ENCODE results near the gene PRR33. TPM values are rescaled to one million over a fixed set of nuclear protein-coding genes. Genes with fewer than 3 reads are reported as not detected.

PRR33 gene
- total RNA-seq, 1 donor from 2014 or later = not detected

GRCh38 chr11:1853376-1854131 is 38.1 kb downstream of the PRR33 start:
- TF ChIP-seq CTCF (IDR thresholded peaks at IDR 0.05; ENCODE audit: insufficient read depth, low read length, severe bottlenecking) = no peak

GRCh38 chr11:1852877-1853276 is 38.8 kb downstream of the PRR33 start, which contains the start of gene LSP1:
Gene LSP1, plus strand, starts transcription at chr11:1853084. Its CDS starts 61 bp downstream, at chr11:1853145.
- DNase-seq (ENCODE audit: low read depth) (no peak), FAIRE-seq (no peak)
- no peak for TF ChIP-seq CTCF (IDR thresholded peaks at IDR 0.05; ENCODE audit: insufficient read depth, low read length, severe bottlenecking)
- no peak within 1 kb of the TSS for H3K4me3 ChIP-seq (ENCODE audit: low read depth, low read length)
- no peaks in the 10 kb centered on the region for H3K36me3 ChIP-seq (ENCODE audit: control insufficient read depth, insufficient read depth, low read length)
- peaks cover 4% of the 10 kb centered on the region for H3K27me3 ChIP-seq (ENCODE audit: control insufficient read depth, insufficient read depth, low read length)

More at GRCh38 chr11:1853376-1854131, 38.1 kb downstream of the PRR33 start:
- H3K4me3 ChIP-seq (ENCODE audit: low read depth, low read length) = no peak overlapping the region
- FAIRE-seq (no peak), DNase-seq (ENCODE audit: low read depth) (no peak)
- no peaks in the 10 kb centered on the region for H3K36me3 ChIP-seq (ENCODE audit: control insufficient read depth, insufficient read depth, low read length)
- peaks cover 4% of the 10 kb centered on the region for H3K27me3 ChIP-seq (ENCODE audit: control insufficient read depth, insufficient read depth, low read length)

GRCh38 chr11:1852271-1852876 is 39.3 kb downstream of the PRR33 start:
- Histone ChIP-seq H3K36me3 (ENCODE audit: control insufficient read depth, insufficient read depth, low read length) (no peaks in the 10 kb centered on the region), H3K4me3 (ENCODE audit: low read depth, low read length) (no peak overlapping the region), H3K27me3 (ENCODE audit: control insufficient read depth, insufficient read depth, low read length) (peaks cover 4% of the 10 kb centered on the region)
- FAIRE-seq (no peak), DNase-seq (ENCODE audit: low read depth) (no peak)
- no peak for TF ChIP-seq CTCF (IDR thresholded peaks at IDR 0.05; ENCODE audit: insufficient read depth, low read length, severe bottlenecking)

GRCh38 chr11:1851468-1852180 is 40.1 kb downstream of the PRR33 start:
- no peaks in the 10 kb centered on the region for H3K36me3 ChIP-seq (ENCODE audit: control insufficient read depth, insufficient read depth, low read length)
- H3K4me3 ChIP-seq (ENCODE audit: low read depth, low read length) = no peak overlapping the region
- TF ChIP-seq CTCF (IDR thresholded peaks at IDR 0.05; ENCODE audit: insufficient read depth, low read length, severe bottlenecking) = no peak
- H3K27me3 ChIP-seq (ENCODE audit: control insufficient read depth, insufficient read depth, low read length) = peaks cover 4% of the 10 kb centered on the region
- FAIRE-seq = no peak
- DNase-seq (ENCODE audit: low read depth) = no peak

GRCh38 chr11:1848640-1849430 is 42.9 kb downstream of the PRR33 start:
- no peak for FAIRE-seq
- TF ChIP-seq CTCF (IDR thresholded peaks at IDR 0.05; ENCODE audit: insufficient read depth, low read length, severe bottlenecking) = no peak
- no peak for DNase-seq (ENCODE audit: low read depth)
- H3K27me3 ChIP-seq (ENCODE audit: control insufficient read depth, insufficient read depth, low read length) = peaks cover 4% of the 10 kb centered on the region
- H3K36me3 ChIP-seq (ENCODE audit: control insufficient read depth, insufficient read depth, low read length) = no peaks in the 10 kb centered on the region
- H3K4me3 ChIP-seq (ENCODE audit: low read depth, low read length) = no peak overlapping the region

Measured in bronchial epithelial cell (primary cell).